Esophagus muscularis mucosa (tissue), 4 donors: ENCODE data around the gene TSPAN31. TPM values are rescaled to one million over a fixed set of nuclear protein-coding genes. Genes with fewer than 3 reads are reported as not detected.
A peak's percentile ranks its signal among the peaks of the same experiment; 100 is the strongest.

Experiments used
- DNase-seq: peaks from one replicate; pipeline ENCODE4 v3.0.0-alpha.2; 2017; ENCODE audit errors: extremely low spot score
- H3K27ac ChIP-seq, 4 donors: fragments of 200-600 bp; sonication (generic); replicated peaks in 1 of 4; 1 replicate in 3 of 4; 2 replicates in 1 of 4; pipeline ENCODE4 v1.5.1; 2016 to 2019; ENCODE audit warnings: mild to moderate bottlenecking in 1 of 4
- H3K27me3 ChIP-seq, 4 donors: fragments of 200-600 bp; sonication (generic); one replicate each; pipeline versions ENCODE4 v1.5.1 to v1.6.0; 2016 to 2019
- H3K36me3 ChIP-seq, 4 donors: fragments of 200-600 bp; sonication (generic); one replicate each; pipeline ENCODE4 v1.5.1; 2016 to 2019
- H3K4me1 ChIP-seq, 4 donors: fragments of 200-600 bp; sonication (generic); one replicate each; pipeline ENCODE4 v1.5.1; 2016 to 2019
- H3K4me3 ChIP-seq, 4 donors: fragments of 200-600 bp; sonication (generic); 1 replicate in 2 of 4; 2 replicates in 2 of 4; pipeline ENCODE4 v1.5.1; 2016 to 2019; ENCODE audit warnings: mild to moderate bottlenecking in 4 of 4, moderate library complexity in 1 of 4
- H3K9me3 ChIP-seq, 4 donors: fragments of 200-600 bp; sonication (generic); 1 replicate in 3 of 4; 2 replicates in 1 of 4; pipeline ENCODE4 v1.5.1; 2016 to 2019
- EP300 ChIP-seq: sonication (generic); formaldehyde crosslinking; IDR thresholded peaks from one replicate; pipeline ENCODE4 v1.6.1; 2017; ENCODE audit warnings: antibody characterized with exemption
- POLR2A ChIP-seq: fragments of 450-650 bp; IDR thresholded peaks from one replicate; pipeline ENCODE4 v1.6.1; 2017; ENCODE audit warnings: antibody characterized with exemption, moderate library complexity, mild to moderate bottlenecking, low read depth
- POLR2AphosphoS5 ChIP-seq, 2 donors: sonication (generic); formaldehyde crosslinking; IDR thresholded peaks; one replicate each; pipeline ENCODE4 v1.6.1; 2017; ENCODE audit warnings: antibody characterized with exemption in 2 of 2
- WGBS: methylation state at CpG from one replicate; pipeline ENCODE4 v1.1.5; 2018; 5-methylcytosine and 5-hydroxymethylcytosine counted together
- intact Hi-C: fragments of 100-400 bp; cut with DNase I; formaldehyde crosslinking; loops from one replicate; pipeline ENCODE4 v1.15.1; 2023
- total RNA-seq, 4 donors: library from RNA; depleted of rRNA; stranded (reverse); fragments of >200 nt; gene quantifications; one replicate each; pipeline versions ENCODE4 v1.1.0 to v1.2.1, GENCODE V29; 2016
- TF ChIP-seq, protein P1 (sequence below), 3 experiments: fragments of 200-600 bp in 2 of 3; fragments of 450-650 bp in 1 of 3; sonication (generic) in 2 of 3; IDR thresholded peaks; one replicate each; pipeline ENCODE4 v1.5.1; 2017 to 2019; ENCODE audit warnings: antibody characterized with exemption in 3 of 3, mild to moderate bottlenecking in 2 of 3, moderate library complexity in 1 of 3

TSPAN31 gene
- total RNA-seq, 4 donors from 2014 or later: 34.3 to 45.1 (median 42.1) TPM

DNA sequence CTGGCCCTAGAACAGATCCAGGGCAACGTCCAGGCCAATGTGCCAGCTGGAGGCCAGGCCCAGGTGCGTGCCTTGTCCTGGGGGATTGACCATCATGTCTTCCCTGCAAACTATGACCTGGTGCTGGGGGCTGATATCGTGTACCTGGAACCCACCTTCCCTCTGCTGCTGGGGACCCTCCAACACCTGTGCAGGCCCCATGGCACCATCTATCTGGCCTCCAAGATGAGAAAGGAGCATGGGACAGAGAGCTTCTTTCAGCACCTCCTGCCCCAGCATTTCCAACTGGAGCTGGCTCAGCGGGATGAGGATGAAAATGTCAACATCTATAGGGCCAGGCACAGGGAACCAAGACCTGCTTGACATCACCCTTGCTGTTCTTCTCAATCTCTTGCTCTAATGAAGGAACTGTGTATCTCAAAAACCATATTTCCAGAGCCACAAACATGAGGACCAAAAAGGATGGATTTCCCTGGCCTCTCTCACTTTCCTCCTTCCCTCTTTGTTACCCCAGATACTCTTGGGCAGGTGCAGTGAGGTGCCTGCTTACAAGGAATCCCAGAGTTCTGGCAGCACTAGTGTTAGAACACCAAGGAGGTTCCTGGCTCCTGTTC is 35.6 kb downstream of the TSPAN31 start:
- intact Hi-C loops: loop anchor here (5.0 kb wide), 1 partner anchor 52 kb away; no protein-coding TSS in a partner anchor
- no peak for DNase-seq

DNA sequence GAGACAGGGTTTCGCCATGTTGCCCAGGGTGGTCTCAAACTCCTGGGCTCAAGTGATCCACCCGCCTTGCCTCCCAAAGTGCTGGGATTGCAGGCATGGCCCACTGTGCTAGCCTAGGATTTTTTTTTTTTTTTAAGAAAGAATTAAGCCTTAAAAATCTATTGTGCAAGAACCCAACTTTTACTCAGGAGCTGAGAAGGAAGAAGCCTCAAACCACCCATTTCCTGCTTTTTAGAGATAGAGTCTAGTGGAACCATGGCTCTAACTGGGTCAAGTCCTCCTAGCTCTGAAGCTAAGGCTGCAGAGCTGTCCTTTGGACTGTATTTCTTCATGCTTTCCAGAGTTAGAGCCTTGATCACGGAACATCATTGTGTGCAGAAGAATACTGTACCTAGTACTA is 36.4 kb downstream of the TSPAN31 start:
- Histone ChIP-seq H3K4me3 (no peak overlapping the region), H3K36me3 (peaks cover 2 to 39% (median 24%) of the 10 kb centered on the region in 4 donors), H3K4me1 (peaks cover 14 to 29% (median 20%) of the 10 kb centered on the region in 4 donors), H3K9me3 (no peaks in the 10 kb centered on the region), H3K27me3 (no peaks in the 10 kb centered on the region), H3K27ac (no peak overlapping the region)
- TF ChIP-seq POLR2A (no peak), POLR2AphosphoS5 (IDR thresholded peaks at IDR 0.05) (no peak)
- TF ChIP-seq, protein P1, sequence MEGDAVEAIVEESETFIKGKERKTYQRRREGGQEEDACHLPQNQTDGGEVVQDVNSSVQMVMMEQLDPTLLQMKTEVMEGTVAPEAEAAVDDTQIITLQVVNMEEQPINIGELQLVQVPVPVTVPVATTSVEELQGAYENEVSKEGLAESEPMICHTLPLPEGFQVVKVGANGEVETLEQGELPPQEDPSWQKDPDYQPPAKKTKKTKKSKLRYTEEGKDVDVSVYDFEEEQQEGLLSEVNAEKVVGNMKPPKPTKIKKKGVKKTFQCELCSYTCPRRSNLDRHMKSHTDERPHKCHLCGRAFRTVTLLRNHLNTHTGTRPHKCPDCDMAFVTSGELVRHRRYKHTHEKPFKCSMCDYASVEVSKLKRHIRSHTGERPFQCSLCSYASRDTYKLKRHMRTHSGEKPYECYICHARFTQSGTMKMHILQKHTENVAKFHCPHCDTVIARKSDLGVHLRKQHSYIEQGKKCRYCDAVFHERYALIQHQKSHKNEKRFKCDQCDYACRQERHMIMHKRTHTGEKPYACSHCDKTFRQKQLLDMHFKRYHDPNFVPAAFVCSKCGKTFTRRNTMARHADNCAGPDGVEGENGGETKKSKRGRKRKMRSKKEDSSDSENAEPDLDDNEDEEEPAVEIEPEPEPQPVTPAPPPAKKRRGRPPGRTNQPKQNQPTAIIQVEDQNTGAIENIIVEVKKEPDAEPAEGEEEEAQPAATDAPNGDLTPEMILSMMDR (IDR thresholded peaks at IDR 0.05): no peak
- no peak for DNase-seq
- intact Hi-C loops: loop anchor here (5.0 kb wide), 1 partner anchor 51 kb away; no protein-coding TSS in a partner anchor
- WGBS: 92% methylated on average over 3 of the region's 3 CpGs

More for the DNA sequence above, 35.6 kb downstream of the TSPAN31 start:
- Histone ChIP-seq H3K4me1 (peaks cover 14 to 28% (median 20%) of the 10 kb centered on the region in 4 donors), H3K36me3 (peaks cover 0 to 39% (median 18%) of the 10 kb centered on the region in 4 donors), H3K27ac (no peak overlapping the region), H3K27me3 (no peaks in the 10 kb centered on the region), H3K9me3 (no peaks in the 10 kb centered on the region), H3K4me3 (no peak overlapping the region)
- TF ChIP-seq, protein P1 (IDR thresholded peaks at IDR 0.05): no peak
- TF ChIP-seq POLR2AphosphoS5 (IDR thresholded peaks at IDR 0.05) (no peak), POLR2A (no peak), EP300 (no peak)
- WGBS: 92% methylated on average over 3 of the region's 4 CpGs

DNA sequence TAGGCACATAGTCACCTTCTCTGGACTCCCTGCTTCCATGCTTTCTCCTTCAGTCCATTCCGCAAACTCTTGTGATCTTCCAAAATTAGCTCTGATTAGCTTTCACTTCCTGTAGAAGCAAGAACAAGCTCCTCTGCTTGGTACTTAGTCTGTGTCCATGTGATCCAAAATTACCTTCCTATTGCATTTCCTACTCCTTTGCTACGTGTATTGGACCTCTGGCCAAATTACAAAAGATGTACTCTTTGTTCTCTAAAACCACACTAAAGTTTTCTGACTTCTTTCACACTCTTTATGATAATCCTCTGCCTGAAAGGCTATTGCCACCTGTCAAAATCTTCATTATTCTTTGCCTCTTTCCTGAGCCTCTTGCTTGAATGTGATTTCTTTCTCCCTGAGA is 37.0 kb downstream of the TSPAN31 start:
- no peak overlapping the region for H3K4me3 ChIP-seq
- TF ChIP-seq, protein P1 (IDR thresholded peaks at IDR 0.05): no peak
- H3K27ac ChIP-seq: peak overlapping the region in 1 of 4 donors; percentile 74
- intact Hi-C loops: loop anchor here (1.0 to 5.0 kb wide), 2 partner anchors 50 to 124 kb away; no protein-coding TSS in a partner anchor
- 55% methylated on average over 2 of the region's 2 CpGs for WGBS
- H3K9me3 ChIP-seq: no peaks in the 10 kb centered on the region
- peaks cover 8 to 43% (median 29%) of the 10 kb centered on the region in 4 donors for H3K36me3 ChIP-seq
- DNase-seq: no peak
- H3K27me3 ChIP-seq: no peaks in the 10 kb centered on the region
- H3K4me1 ChIP-seq: peaks cover 14 to 29% (median 20%) of the 10 kb centered on the region in 4 donors

DNA sequence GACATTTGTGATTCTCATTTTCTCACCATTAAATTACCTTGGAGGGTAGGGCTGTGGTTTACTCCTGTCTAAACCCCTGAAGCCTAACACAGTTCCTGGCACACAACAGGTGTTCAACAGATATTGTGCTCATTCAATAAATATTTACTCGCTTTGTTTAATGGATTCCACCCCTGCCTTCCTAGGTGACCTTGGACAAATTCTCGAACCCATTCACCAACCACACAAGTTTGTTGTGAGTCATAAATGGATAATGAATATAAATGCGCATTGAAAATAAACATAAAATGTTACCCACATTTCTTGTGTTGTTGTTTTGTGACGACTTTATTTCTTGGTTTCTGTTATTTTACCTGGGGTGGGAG is 37.4 kb downstream of the TSPAN31 start:
- no peak for DNase-seq
- no peaks in the 10 kb centered on the region for H3K9me3 ChIP-seq
- 26% methylated on average over 4 of the region's 4 CpGs for WGBS
- intact Hi-C loops: loop anchor here (1.0 to 5.0 kb wide), 2 partner anchors 50 to 123 kb away; no protein-coding TSS in a partner anchor
- H3K4me3 ChIP-seq: peak overlapping the region; percentile 66 to 99 (median 92)
- H3K27ac ChIP-seq: peak overlapping the region in 3 of 4 donors; percentile 74 to 77 (median 74)
- H3K27me3 ChIP-seq: no peaks in the 10 kb centered on the region
- peaks cover 12 to 47% (median 34%) of the 10 kb centered on the region in 4 donors for H3K36me3 ChIP-seq
- TF ChIP-seq EP300: no peak
- TF ChIP-seq, protein P1 (IDR thresholded peaks at IDR 0.05): no peak
- TF ChIP-seq POLR2A: no peak
- TF ChIP-seq POLR2AphosphoS5 (IDR thresholded peaks at IDR 0.05): no peak
- peaks cover 14 to 29% (median 20%) of the 10 kb centered on the region in 4 donors for H3K4me1 ChIP-seq
